HepG2 (cell line): ENCODE measurements around the gene ANKRD13C. TPM values are rescaled to one million over a fixed set of nuclear protein-coding genes. Genes with fewer than 3 reads are reported as not detected.

ENCODE experiments used
- ATM ChIP-seq: fragments of 450-650 bp; IDR thresholded peaks from 2 replicates; pipeline ENCODE4 v1.7.1; 2017; ENCODE audit warnings: mild to moderate bottlenecking, borderline replicate concordance
- FOSL1 ChIP-seq: sonication (generic); formaldehyde crosslinking; IDR thresholded peaks from 2 replicates; pipeline ENCODE4 v1.9.0; 2021; ENCODE audit warnings: missing genetic modification reagents, borderline replicate concordance
- HDAC2 ChIP-seq: sonication (generic); formaldehyde crosslinking; IDR thresholded peaks from 2 replicates; pipeline ENCODE4 v1.4.0; 2020; ENCODE audit warnings: missing genetic modification reagents
- ISX ChIP-seq: sonication (generic); formaldehyde crosslinking; conservative IDR thresholded peaks from 2 replicates; pipeline ENCODE4 v1.5.0; 2020; ENCODE audit warnings: missing genetic modification reagents
- SCMH1 ChIP-seq: sonication (generic); formaldehyde crosslinking; IDR thresholded peaks from 2 replicates; pipeline ENCODE4 v1.9.0; 2021; ENCODE audit warnings: missing genetic modification reagents, mild to moderate bottlenecking, borderline replicate concordance
- ZKSCAN1 ChIP-seq: fragments of 150-350 bp; IDR thresholded peaks from 2 replicates; pipeline ENCODE4 v1.6.1; 2014; ENCODE audit warnings: low read length
- ZNF234 ChIP-seq: sonication (generic); formaldehyde crosslinking; conservative IDR thresholded peaks from 2 replicates; pipeline ENCODE4 v1.5.1; 2020; ENCODE audit warnings: mild to moderate bottlenecking, missing genetic modification reagents
- ZNF362 ChIP-seq: sonication (generic); formaldehyde crosslinking; IDR thresholded peaks from 2 replicates; pipeline ENCODE4 v1.4.0; 2020; ENCODE audit warnings: missing genetic modification reagents, mild to moderate bottlenecking, borderline replicate concordance
- ZNF549 ChIP-seq: sonication (generic); formaldehyde crosslinking; IDR thresholded peaks from 2 replicates; pipeline ENCODE4 v1.5.0; 2020; ENCODE audit warnings: missing genetic modification reagents
- ZNF552 ChIP-seq: sonication (generic); formaldehyde crosslinking; IDR thresholded peaks from 2 replicates; pipeline ENCODE4 v1.9.0; 2022; ENCODE audit warnings: missing genetic modification reagents, mild to moderate bottlenecking, borderline replicate concordance
- ZNF678 ChIP-seq: sonication (generic); formaldehyde crosslinking; IDR thresholded peaks from 2 replicates; pipeline ENCODE4 v1.4.0; 2020; ENCODE audit warnings: mild to moderate bottlenecking, missing genetic modification reagents
- ZNF780A ChIP-seq: sonication (generic); formaldehyde crosslinking; IDR thresholded peaks from 2 replicates; pipeline ENCODE4 v1.8.0; 2022; ENCODE audit warnings: mild to moderate bottlenecking, missing genetic modification reagents, moderate library complexity
- polyA plus RNA-seq, 8 experiments: library from polyadenylated mRNA; depleted of rRNA in 3 of 8; stranded (reverse) in 7 of 8; unstranded in 1 of 8; fragments of >200 nt; fragmentation: Illumina TruSeq in 4 of 8; extraction: Trizol in 4 of 8; gene quantifications; 2 replicates each; pipeline versions ENCODE4 v1.2.1 to v1.2.3, GENCODE V29; 2011 to 2016; ENCODE audit warnings: low read depth in 4 of 8, missing spikeins in 1 of 8, mixed read lengths in 1 of 8; ENCODE audit not compliant: insufficient read depth in 1 of 8
- total RNA-seq, 5 experiments: library from RNA; depleted of rRNA; stranded (reverse); fragments of >200 nt; fragmentation: Illumina TruSeq; extraction: Trizol; gene quantifications; 2 replicates each; pipeline ENCODE4 v1.2.3, GENCODE V29; 2016; ENCODE audit warnings: low read depth in 1 of 5
- TF ChIP-seq, protein P1 (sequence below), 2 experiments: fragments of 450-650 bp in 1 of 2; sonication (generic) in 1 of 2; formaldehyde crosslinking in 1 of 2; IDR thresholded peaks; 2 replicates each; pipeline versions ENCODE4 v1.6.1 to v1.8.0; 2016 to 2022; ENCODE audit warnings: antibody characterized with exemption in 1 of 2, mild to moderate bottlenecking in 1 of 2, missing genetic modification reagents in 1 of 2
- TF ChIP-seq, protein P2 (sequence below): sonication (generic); formaldehyde crosslinking; IDR thresholded peaks from 2 replicates; pipeline ENCODE4 v1.9.0; 2021; ENCODE audit warnings: missing genetic modification reagents, mild to moderate bottlenecking, borderline replicate concordance

Gene ANKRD13C
- total and polyA plus RNA-seq, 2 of the 13 experiments (the other 11 are each of a cell fraction or from before 2014, with no cell fraction given): 6.2 to 17.6 TPM

- TF ChIP-seq ZNF780A (peak; percentile 47; the same call in 1 of the 2 replicates), ZNF678 (CRISPR knock-in tag) (peak; percentile 64; the same call in 1 of the 2 replicates), ZNF549 (CRISPR knock-in tag) (no peak), ATM (no peak), FOSL1 (no peak), ZNF234 (CRISPR knock-in tag) (peak; percentile 91; the same call in 1 of the 2 replicates), HDAC2 (CRISPR knock-in tag) (no peak; the same call in 1 of the 2 replicates), ZKSCAN1 (no peak), ZNF362 (CRISPR knock-in tag) (no peak; the same call in 1 of the 2 replicates), SCMH1 (CRISPR knock-in tag) (no peak), ZNF552 (CRISPR knock-in tag) (peak; percentile 76; the same call in 1 of the 2 replicates), ISX (no peak)
- TF ChIP-seq, protein P1, sequence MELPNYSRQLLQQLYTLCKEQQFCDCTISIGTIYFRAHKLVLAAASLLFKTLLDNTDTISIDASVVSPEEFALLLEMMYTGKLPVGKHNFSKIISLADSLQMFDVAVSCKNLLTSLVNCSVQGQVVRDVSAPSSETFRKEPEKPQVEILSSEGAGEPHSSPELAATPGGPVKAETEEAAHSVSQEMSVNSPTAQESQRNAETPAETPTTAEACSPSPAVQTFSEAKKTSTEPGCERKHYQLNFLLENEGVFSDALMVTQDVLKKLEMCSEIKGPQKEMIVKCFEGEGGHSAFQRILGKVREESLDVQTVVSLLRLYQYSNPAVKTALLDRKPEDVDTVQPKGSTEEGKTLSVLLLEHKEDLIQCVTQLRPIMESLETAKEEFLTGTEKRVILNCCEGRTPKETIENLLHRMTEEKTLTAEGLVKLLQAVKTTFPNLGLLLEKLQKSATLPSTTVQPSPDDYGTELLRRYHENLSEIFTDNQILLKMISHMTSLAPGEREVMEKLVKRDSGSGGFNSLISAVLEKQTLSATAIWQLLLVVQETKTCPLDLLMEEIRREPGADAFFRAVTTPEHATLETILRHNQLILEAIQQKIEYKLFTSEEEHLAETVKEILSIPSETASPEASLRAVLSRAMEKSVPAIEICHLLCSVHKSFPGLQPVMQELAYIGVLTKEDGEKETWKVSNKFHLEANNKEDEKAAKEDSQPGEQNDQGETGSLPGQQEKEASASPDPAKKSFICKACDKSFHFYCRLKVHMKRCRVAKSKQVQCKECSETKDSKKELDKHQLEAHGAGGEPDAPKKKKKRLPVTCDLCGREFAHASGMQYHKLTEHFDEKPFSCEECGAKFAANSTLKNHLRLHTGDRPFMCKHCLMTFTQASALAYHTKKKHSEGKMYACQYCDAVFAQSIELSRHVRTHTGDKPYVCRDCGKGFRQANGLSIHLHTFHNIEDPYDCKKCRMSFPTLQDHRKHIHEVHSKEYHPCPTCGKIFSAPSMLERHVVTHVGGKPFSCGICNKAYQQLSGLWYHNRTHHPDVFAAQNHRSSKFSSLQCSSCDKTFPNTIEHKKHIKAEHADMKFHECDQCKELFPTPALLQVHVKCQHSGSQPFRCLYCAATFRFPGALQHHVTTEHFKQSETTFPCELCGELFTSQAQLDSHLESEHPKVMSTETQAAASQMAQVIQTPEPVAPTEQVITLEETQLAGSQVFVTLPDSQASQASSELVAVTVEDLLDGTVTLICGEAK (IDR thresholded peaks at IDR 0.05): no peak
- TF ChIP-seq, protein P1 (CRISPR knock-in tag; IDR thresholded peaks at IDR 0.05): no peak; the same call in 1 of the 2 replicates
- TF ChIP-seq, protein P2, sequence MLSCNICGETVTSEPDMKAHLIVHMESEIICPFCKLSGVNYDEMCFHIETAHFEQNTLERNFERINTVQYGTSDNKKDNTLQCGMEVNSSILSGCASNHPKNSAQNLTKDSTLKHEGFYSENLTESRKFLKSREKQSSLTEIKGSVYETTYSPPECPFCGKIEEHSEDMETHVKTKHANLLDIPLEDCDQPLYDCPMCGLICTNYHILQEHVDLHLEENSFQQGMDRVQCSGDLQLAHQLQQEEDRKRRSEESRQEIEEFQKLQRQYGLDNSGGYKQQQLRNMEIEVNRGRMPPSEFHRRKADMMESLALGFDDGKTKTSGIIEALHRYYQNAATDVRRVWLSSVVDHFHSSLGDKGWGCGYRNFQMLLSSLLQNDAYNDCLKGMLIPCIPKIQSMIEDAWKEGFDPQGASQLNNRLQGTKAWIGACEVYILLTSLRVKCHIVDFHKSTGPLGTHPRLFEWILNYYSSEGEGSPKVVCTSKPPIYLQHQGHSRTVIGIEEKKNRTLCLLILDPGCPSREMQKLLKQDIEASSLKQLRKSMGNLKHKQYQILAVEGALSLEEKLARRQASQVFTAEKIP: no peak
Observed at GRCh38 chr1:70221238-70222121, 133.0 kb downstream of the ANKRD13C start, which contains the start of gene SRSF11 (continued).
